Lower lobe of right lung (tissue), 2 donors: Measurements from ENCODE around the gene SLIT3. TPM values are rescaled to one million over a fixed set of nuclear protein-coding genes. Genes with fewer than 3 reads are reported as not detected.

ENCODE experiments used
- ATAC-seq, 2 donors: fragments of 200-7000 bp; cut with Tn5 transposase; one replicate each; pipeline ENCODE4 v1.9.1; 2020 to 2022; ENCODE audit warnings: mild to moderate bottlenecking in 2 of 2, moderate library complexity in 2 of 2
- DNase-seq: peaks from one replicate; pipeline ENCODE4 v3.0.0-alpha.2; 2020
- H3K27ac ChIP-seq: fragments of 200-600 bp; one replicate; pipeline ENCODE4 v1.8.0; 2022
- H3K27me3 ChIP-seq: fragments of 200-600 bp; one replicate; pipeline ENCODE4 v1.8.0; 2022; ENCODE audit warnings: low read depth
- H3K36me3 ChIP-seq: fragments of 200-600 bp; one replicate; pipeline ENCODE4 v1.8.0; 2022; ENCODE audit warnings: mild to moderate bottlenecking
- H3K4me1 ChIP-seq: fragments of 200-600 bp; one replicate; pipeline ENCODE4 v1.8.0; 2022
- H3K4me3 ChIP-seq: fragments of 200-600 bp; one replicate; pipeline ENCODE4 v1.8.0; 2022; ENCODE audit warnings: mild to moderate bottlenecking
- H3K9me3 ChIP-seq: fragments of 200-600 bp; one replicate; pipeline ENCODE4 v1.8.0; 2022
- intact Hi-C: fragments of 100-400 bp; cut with DNase I; formaldehyde crosslinking; loops from one replicate; pipeline ENCODE4 v1.11.0; 2022
- total RNA-seq: library from RNA; stranded (reverse); fragmentation: NEBNext Ultra II Directional; extraction: Animal tissue kit (Norgen Biotek cat#: 25700); gene quantifications from one replicate; pipeline ENCODE4 v1.2.1, GENCODE V29; 2021
- TF ChIP-seq, protein P1 (sequence below): fragments of 200-600 bp; IDR thresholded peaks from one replicate; pipeline ENCODE4 v1.8.0; 2022; ENCODE audit warnings: antibody characterized with exemption, mild to moderate bottlenecking
- donor health status: DM: no; HTN: yes; CAD: no; lungs with severe emphysema.

SLIT3 gene
- total RNA-seq, 1 donor from 2014 or later = 48.6 TPM

DNA sequence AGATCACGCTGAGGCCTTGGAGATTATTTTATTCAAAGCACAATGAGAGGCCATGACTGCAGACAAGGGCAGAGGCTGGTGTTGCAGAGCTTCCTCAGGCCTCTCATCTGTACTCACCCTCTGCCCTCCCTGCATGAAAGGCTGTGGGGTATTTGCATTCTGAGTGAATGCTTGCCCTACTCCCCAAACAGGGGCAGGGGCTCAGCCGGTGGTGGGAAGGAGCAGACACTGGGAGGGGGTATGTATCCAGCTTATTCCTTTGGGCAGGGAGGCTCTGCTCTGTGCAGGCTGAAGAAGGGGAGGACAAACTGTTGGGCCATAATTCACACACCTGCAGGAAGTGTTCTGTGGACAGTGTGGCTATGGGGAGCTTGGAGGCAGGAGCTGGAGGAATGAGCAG lies 573.4 kb downstream of the SLIT3 start:
- Histone ChIP-seq H3K4me1 (no peaks in the 10 kb centered on the region), H3K36me3 (no peaks in the 10 kb centered on the region), H3K4me3 (no peak overlapping the region), H3K27ac (no peak overlapping the region), H3K9me3 (peaks cover 12% of the 10 kb centered on the region), H3K27me3 (peaks cover 9% of the 10 kb centered on the region)
- DNase-seq (no peak), ATAC-seq (no peak)
- TF ChIP-seq, protein P1, sequence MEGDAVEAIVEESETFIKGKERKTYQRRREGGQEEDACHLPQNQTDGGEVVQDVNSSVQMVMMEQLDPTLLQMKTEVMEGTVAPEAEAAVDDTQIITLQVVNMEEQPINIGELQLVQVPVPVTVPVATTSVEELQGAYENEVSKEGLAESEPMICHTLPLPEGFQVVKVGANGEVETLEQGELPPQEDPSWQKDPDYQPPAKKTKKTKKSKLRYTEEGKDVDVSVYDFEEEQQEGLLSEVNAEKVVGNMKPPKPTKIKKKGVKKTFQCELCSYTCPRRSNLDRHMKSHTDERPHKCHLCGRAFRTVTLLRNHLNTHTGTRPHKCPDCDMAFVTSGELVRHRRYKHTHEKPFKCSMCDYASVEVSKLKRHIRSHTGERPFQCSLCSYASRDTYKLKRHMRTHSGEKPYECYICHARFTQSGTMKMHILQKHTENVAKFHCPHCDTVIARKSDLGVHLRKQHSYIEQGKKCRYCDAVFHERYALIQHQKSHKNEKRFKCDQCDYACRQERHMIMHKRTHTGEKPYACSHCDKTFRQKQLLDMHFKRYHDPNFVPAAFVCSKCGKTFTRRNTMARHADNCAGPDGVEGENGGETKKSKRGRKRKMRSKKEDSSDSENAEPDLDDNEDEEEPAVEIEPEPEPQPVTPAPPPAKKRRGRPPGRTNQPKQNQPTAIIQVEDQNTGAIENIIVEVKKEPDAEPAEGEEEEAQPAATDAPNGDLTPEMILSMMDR = no peak
- intact Hi-C loops = no loop called here

GRCh38 chr5:168726342-168726741 lies 574.6 kb downstream of the SLIT3 start:
- intact Hi-C loops = no loop called here
- Histone ChIP-seq H3K4me3 (no peak overlapping the region), H3K4me1 (no peaks in the 10 kb centered on the region), H3K36me3 (peaks cover 7% of the 10 kb centered on the region), H3K27ac (no peak overlapping the region), H3K9me3 (peaks cover 12% of the 10 kb centered on the region), H3K27me3 (peaks cover 9% of the 10 kb centered on the region)
- TF ChIP-seq, protein P1 = no peak
- ATAC-seq (no peak), DNase-seq (no peak)

DNA sequence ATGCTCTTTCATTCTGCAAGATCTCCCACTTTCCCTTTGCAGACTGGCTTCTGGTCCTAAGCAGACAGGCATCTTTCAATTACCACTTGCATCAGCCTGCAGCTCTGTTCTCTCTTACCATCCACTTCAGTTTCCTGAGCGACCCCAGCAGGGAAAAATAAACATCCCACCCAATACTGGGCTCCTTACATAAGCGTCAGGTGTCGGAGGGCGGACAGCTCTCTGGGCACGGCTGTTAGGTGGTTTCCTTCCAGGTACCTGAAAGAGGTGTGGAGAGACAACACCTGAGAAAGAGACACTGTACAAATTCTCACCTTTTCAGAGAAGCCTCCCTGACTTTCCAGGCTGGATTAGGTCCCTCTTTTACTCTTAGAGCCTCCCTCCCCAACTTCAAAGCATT lies 576.7 kb downstream of the SLIT3 start:
- Histone ChIP-seq H3K27ac (no peak overlapping the region), H3K4me3 (no peak overlapping the region), H3K9me3 (peaks cover 9% of the 10 kb centered on the region), H3K36me3 (peaks cover 7% of the 10 kb centered on the region), H3K27me3 (peaks cover 9% of the 10 kb centered on the region), H3K4me1 (no peaks in the 10 kb centered on the region)
- intact Hi-C loops = no loop called here
- ATAC-seq (no peak), DNase-seq (no peak)
- TF ChIP-seq, protein P1 = no peak

GRCh38 chr5:168723037-168723436 lies 577.9 kb downstream of the SLIT3 start:
- Histone ChIP-seq H3K4me1 (no peaks in the 10 kb centered on the region), H3K36me3 (peaks cover 7% of the 10 kb centered on the region), H3K27ac (no peak overlapping the region), H3K27me3 (peaks cover 9% of the 10 kb centered on the region), H3K9me3 (no peaks in the 10 kb centered on the region), H3K4me3 (no peak overlapping the region)
- intact Hi-C loops = no loop called here
- TF ChIP-seq, protein P1 = no peak
- ATAC-seq (no peak), DNase-seq (no peak)

DNA sequence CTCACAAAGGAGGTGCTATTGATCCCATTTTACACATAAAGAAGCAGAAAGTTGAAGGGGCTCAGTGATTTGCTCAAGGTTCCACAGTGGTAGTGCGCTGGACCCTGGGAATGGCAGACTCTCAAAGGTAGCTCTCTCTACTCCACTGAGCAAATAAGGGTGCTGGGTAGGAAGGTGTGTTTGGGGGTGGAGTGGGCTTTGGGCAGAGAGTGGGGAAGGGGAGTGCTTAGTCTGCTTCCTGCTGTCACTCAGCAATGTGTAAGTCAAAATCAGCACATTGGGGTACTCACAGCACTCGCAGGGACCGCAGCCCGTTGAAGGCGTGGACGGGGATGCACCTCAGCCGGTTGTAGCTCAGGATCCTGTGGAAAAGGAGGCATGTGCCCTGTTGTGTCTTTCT lies 579.0 kb downstream of the SLIT3 start:
- intact Hi-C loops = no loop called here
- peaks cover 9% of the 10 kb centered on the region for H3K27me3 ChIP-seq
- no peak for ATAC-seq
- no peaks in the 10 kb centered on the region for H3K9me3 ChIP-seq
- TF ChIP-seq, protein P1 = no peak
- DNase-seq = no peak
- no peak overlapping the region for H3K27ac ChIP-seq
- H3K4me3 ChIP-seq = no peak overlapping the region
- peaks cover 7% of the 10 kb centered on the region for H3K36me3 ChIP-seq
- no peaks in the 10 kb centered on the region for H3K4me1 ChIP-seq
